ENCODE measurements around the gene ZYG11B.
"Not testable (repeated sequence)": the region's sequence is repeated elsewhere in the genome, so short reads cannot be mapped to it uniquely, and the experiment has no call there.

Gene ZYG11B

GRCh38 chr1:52707927-52708655 lies 18.2 kb upstream of the ZYG11B start:
- DNase-seq (ENCODE audit: low read depth), result peak; percentile 95

- peak; percentile 35 for DNase-seq (ENCODE audit: low read depth)
Observed at GRCh38 chr1:52709016-52709415, 17.2 kb upstream of the ZYG11B start.

GRCh38 chr1:52713590-52713989 lies 12.7 kb upstream of the ZYG11B start:
- no peak for DNase-seq (ENCODE audit: low read depth)

- not testable (repeated sequence) for DNase-seq (ENCODE audit: low read depth)
Observed at GRCh38 chr1:52715296-52715695, 11.0 kb upstream of the ZYG11B start.

- no peak for DNase-seq (ENCODE audit: low read depth)
Observed at GRCh38 chr1:52723260-52723659, 3.0 kb upstream of the ZYG11B start.

GRCh38 chr1:52725903-52726264 lies 369 bp upstream of the ZYG11B start:
- no peak for DNase-seq (ENCODE audit: low read depth)

- DNase-seq (ENCODE audit: low read depth), result no peak
Observed at GRCh38 chr1:52727114-52727586, 897 bp downstream of the ZYG11B start.

- DNase-seq (ENCODE audit: low read depth), result no peak
Observed at GRCh38 chr1:52727956-52728656, 1.9 kb downstream of the ZYG11B start.

GRCh38 chr1:52733368-52733767 lies 7.1 kb downstream of the ZYG11B start:
- DNase-seq (ENCODE audit: low read depth), result no peak

GRCh38 chr1:52735371-52735770 lies 9.1 kb downstream of the ZYG11B start:
- not testable (repeated sequence) for DNase-seq (ENCODE audit: low read depth)

GRCh38 chr1:52738148-52738547 lies 11.9 kb downstream of the ZYG11B start:
- DNase-seq (ENCODE audit: low read depth), result no peak

GRCh38 chr1:52738893-52739292 lies 12.6 kb downstream of the ZYG11B start:
- DNase-seq (ENCODE audit: low read depth), result no peak

GRCh38 chr1:52739699-52740467 lies 13.6 kb downstream of the ZYG11B start:
- DNase-seq (ENCODE audit: low read depth), result no peak

- no peak for DNase-seq (ENCODE audit: low read depth)
Observed at GRCh38 chr1:52741259-52741658, 15.0 kb downstream of the ZYG11B start.

- DNase-seq (ENCODE audit: low read depth), result no peak
Observed at GRCh38 chr1:52746189-52746588, 19.9 kb downstream of the ZYG11B start.

- peak; percentile 36 for DNase-seq (ENCODE audit: low read depth)
Observed at GRCh38 chr1:52747450-52747849, 21.2 kb downstream of the ZYG11B start.

- no peak for DNase-seq (ENCODE audit: low read depth)
Observed at GRCh38 chr1:52748119-52748518, 21.9 kb downstream of the ZYG11B start.

- DNase-seq (ENCODE audit: low read depth), result not testable (repeated sequence)
Observed at GRCh38 chr1:52749496-52749895, 23.2 kb downstream of the ZYG11B start.

GRCh38 chr1:52750139-52750538 lies 23.9 kb downstream of the ZYG11B start:
- not testable (repeated sequence) for DNase-seq (ENCODE audit: low read depth)

GRCh38 chr1:52751589-52752483 lies 25.6 kb downstream of the ZYG11B start:
- peak; percentile 73 for DNase-seq (ENCODE audit: low read depth)

GRCh38 chr1:52752484-52752826 lies 26.2 kb downstream of the ZYG11B start:
- peak; percentile 21 for DNase-seq (ENCODE audit: low read depth)

- DNase-seq (ENCODE audit: low read depth), result no peak
Observed at GRCh38 chr1:52753169-52753568, 26.9 kb downstream of the ZYG11B start.

Measured in amniotic epithelial cell (primary cell).